AG10803 (cell line): ENCODE results near the gene SLC37A1.
A peak's percentile ranks its signal among the peaks of the same experiment; 100 is the strongest.

Experiments
- DNase-seq: peaks from one replicate; pipeline ENCODE4 v3.0.0; 2010; ENCODE audit warnings: low read depth
- H3K4me3 ChIP-seq: 2 replicates; pipeline ENCODE4 v1.5.1; 2011; ENCODE audit warnings: mild to moderate bottlenecking, low read length, control low read depth
- CTCF ChIP-seq: conservative IDR thresholded peaks from 2 replicates; pipeline ENCODE4 v1.5.1; 2011; ENCODE audit warnings: mild to moderate bottlenecking, low read length, control low read depth, inconsistent platforms

Gene SLC37A1

GRCh38 chr21:42490720-42491119, 22.9 kb upstream of the SLC37A1 start:
- TF ChIP-seq CTCF, result no peak
- DNase-seq, result no peak
- no peak overlapping the region for H3K4me3 ChIP-seq

- DNase-seq, result no peak
- TF ChIP-seq CTCF, result no peak
- H3K4me3 ChIP-seq, result no peak overlapping the region
Measured at GRCh38 chr21:42491328-42491727, 22.3 kb upstream of the SLC37A1 start.

DNA sequence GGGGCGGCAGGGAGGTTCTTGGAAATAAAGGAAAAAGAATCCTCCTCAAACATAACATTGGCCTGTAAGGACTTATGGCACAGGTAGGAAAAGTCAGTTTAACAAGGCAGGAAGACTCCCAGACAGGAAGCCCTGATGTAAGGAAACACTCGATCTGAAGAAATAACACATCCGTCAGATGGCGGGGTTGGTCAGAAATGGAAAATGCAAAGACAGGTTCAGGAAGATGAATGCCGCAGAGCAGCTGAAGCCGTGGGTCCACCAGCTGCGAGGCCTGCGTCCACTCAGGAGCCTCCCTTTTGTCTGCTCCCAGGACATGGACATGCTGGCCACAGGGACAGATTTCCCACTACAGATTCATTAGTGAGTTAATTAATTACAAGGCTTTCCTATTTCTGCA, 21.5 kb upstream of the SLC37A1 start:
- no peak for TF ChIP-seq CTCF
- no peak overlapping the region for H3K4me3 ChIP-seq
- DNase-seq, result no peak

DNA sequence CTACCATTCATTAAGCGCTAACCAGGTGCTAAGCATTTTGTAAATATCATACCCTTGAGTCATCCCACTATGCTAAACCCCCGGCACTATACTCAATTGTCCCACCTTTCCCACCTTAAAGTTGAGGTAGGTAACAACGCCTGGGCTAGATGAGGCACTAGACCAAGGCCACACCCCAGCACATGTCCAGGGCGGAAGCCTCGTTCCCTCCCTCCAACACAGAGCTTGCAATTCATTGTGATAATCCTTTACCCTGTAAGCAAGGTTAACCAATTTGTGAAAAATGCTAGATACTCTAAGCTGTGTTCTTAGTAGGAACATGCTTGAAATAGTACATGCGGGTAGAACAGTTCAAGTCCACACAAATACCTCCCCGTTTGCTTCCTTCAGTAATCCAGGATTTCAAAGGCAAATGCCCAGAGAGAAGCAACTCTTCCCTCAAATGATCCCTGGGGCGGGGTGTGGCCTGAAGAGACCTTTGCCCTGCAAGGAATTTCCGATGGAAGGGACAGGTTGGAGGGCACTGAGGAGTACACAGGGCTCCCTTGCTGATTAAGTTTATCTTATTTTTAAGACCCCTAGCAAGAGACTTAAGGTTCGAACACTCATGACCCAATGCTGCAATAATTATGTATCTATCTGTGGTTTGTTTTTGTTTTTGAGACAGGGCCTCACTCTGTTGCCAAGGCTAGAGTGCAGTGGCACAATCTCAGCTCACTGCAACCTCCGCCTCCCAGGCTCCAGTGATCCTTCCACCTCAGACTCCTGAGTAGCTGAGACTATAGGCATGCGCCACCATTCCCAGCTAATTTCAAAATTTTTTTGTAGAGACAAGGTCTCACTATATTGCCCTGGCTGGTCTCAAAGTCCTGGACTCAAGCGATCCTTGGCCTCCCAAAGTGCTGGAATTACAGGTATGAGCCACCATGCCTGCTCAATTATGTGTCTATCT, 20.3 kb upstream of the SLC37A1 start:
- no peak for TF ChIP-seq CTCF
- no peak for DNase-seq
- no peak overlapping the region for H3K4me3 ChIP-seq

DNA sequence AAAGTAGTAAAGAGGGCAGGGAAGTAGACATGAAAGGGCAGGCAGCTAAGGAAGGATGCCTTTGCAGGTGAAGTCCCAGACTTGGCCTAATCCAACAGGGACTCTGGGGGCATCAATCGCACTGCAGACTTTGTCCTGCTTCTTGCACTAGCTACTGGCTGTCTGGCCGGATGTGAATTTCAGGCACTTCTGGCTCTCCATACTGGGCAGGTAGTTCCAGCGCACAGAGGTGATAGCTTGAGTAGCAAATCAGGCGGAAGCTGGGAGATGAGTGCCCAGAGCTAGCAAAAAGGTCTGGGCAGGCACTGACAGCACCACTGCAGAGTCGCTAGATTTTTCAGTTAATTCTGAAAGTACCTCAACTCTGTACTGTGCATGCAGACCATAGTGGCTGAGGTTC, 18.6 kb upstream of the SLC37A1 start:
- H3K4me3 ChIP-seq, result no peak overlapping the region
- TF ChIP-seq CTCF, result no peak

GRCh38 chr21:42495765-42496119, 17.9 kb upstream of the SLC37A1 start:
- DNase-seq, result no peak
- peak overlapping the region; percentile 75 for H3K4me3 ChIP-seq
- no peak; the same call in 1 of the 2 replicates for TF ChIP-seq CTCF

More for the DNA sequence above, 18.6 kb upstream of the SLC37A1 start:
- no peak for DNase-seq
